ENCODE measurements around the gene GUSB. TPM values are rescaled to one million over a fixed set of nuclear protein-coding genes. Genes with fewer than 3 reads are reported as not detected.
"Not testable (repeated sequence)": the region's sequence is repeated elsewhere in the genome, so short reads cannot be mapped to it uniquely, and the experiment has no call there.

GUSB gene
- total RNA-seq, 1 experiment from 2014 or later: 36.5 TPM

DNA sequence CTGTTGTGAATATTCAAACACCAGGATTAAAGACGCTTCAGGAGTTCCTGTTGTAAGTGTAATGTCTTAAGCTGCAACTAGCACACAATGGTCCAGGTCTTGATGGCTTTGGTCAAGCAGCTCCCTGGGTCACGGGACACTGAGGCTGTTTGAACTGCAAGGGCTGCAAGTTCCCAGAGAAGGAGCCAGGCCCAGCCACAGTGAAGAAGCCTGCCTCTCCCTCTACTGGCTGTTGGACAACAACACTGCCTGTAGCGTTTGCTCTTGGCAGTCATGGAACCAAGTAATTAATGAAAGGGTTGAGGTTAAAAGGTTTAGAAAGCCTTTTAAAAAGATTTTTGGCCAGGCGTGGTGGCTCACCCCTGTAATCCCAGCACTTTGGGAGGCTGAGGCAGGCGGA, 31.9 kb upstream of the GUSB start:
- H3K36me3 Mint-ChIP-seq (ENCODE audit: insufficient read depth, unreplicated experiment): no peaks in the 10 kb centered on the region
- CTCF ChIA-PET: interaction anchor here (0.8 kb wide), 1 partner anchor 17 kb away, joined by 3 read pairs; no protein-coding TSS in a partner anchor
- no peaks in the 10 kb centered on the region for H3K27me3 Mint-ChIP-seq (ENCODE audit: unreplicated experiment)
- H3K27ac Mint-ChIP-seq (ENCODE audit: unreplicated experiment): no peak overlapping the region
- peaks cover 6% of the 10 kb centered on the region for H3K4me1 Mint-ChIP-seq (ENCODE audit: low read depth, unreplicated experiment)
- no TSS peak for BruUV-seq (replicated peaks)
- no peaks in the 10 kb centered on the region for H3K9me3 Mint-ChIP-seq (ENCODE audit: low read depth, unreplicated experiment)
- intact Hi-C loops (cut with micrococcal nuclease; ENCODE audit: unreplicated experiment): no loop called here
- H3K4me3 Mint-ChIP-seq (ENCODE audit: low read depth, unreplicated experiment): no peak overlapping the region
- DNase-seq: peak; percentile 33
- TF ChIP-seq, protein P1, sequence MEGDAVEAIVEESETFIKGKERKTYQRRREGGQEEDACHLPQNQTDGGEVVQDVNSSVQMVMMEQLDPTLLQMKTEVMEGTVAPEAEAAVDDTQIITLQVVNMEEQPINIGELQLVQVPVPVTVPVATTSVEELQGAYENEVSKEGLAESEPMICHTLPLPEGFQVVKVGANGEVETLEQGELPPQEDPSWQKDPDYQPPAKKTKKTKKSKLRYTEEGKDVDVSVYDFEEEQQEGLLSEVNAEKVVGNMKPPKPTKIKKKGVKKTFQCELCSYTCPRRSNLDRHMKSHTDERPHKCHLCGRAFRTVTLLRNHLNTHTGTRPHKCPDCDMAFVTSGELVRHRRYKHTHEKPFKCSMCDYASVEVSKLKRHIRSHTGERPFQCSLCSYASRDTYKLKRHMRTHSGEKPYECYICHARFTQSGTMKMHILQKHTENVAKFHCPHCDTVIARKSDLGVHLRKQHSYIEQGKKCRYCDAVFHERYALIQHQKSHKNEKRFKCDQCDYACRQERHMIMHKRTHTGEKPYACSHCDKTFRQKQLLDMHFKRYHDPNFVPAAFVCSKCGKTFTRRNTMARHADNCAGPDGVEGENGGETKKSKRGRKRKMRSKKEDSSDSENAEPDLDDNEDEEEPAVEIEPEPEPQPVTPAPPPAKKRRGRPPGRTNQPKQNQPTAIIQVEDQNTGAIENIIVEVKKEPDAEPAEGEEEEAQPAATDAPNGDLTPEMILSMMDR (IDR thresholded peaks at IDR 0.05; ENCODE audit: unreplicated experiment): no peak

DNA sequence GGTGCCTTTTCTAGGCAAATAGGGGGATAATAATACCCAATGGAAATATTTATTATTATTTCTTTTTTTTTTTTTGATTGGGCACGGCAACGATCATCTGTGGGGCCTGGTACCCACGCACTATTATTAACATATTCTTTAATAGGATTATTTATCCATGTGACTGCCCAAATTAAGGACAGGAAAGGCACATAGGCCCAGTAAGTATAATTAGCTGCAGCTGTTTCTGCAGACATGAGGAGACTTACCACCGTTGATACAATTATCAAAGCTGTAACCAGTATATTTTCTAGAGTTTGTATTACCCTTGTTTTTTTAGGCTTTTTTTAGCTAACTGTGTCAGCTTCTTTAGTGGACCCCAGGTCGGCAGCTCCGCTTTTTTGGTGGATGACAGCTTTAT, 25.2 kb upstream of the GUSB start:
- TF ChIP-seq, protein P1 (IDR thresholded peaks at IDR 0.05; ENCODE audit: unreplicated experiment): no peak
- BruUV-seq (replicated peaks): no TSS peak
- no peak overlapping the region for H3K27ac Mint-ChIP-seq (ENCODE audit: unreplicated experiment)
- H3K9me3 Mint-ChIP-seq (ENCODE audit: low read depth, unreplicated experiment): no peaks in the 10 kb centered on the region
- H3K4me3 Mint-ChIP-seq (ENCODE audit: low read depth, unreplicated experiment): no peak overlapping the region
- H3K36me3 Mint-ChIP-seq (ENCODE audit: insufficient read depth, unreplicated experiment): no peaks in the 10 kb centered on the region
- H3K27me3 Mint-ChIP-seq (ENCODE audit: unreplicated experiment): no peaks in the 10 kb centered on the region
- CTCF ChIA-PET: no interaction called here
- H3K4me1 Mint-ChIP-seq (ENCODE audit: low read depth, unreplicated experiment): no peaks in the 10 kb centered on the region
- intact Hi-C loops (cut with micrococcal nuclease; ENCODE audit: unreplicated experiment): no loop called here
- DNase-seq: no peak

DNA sequence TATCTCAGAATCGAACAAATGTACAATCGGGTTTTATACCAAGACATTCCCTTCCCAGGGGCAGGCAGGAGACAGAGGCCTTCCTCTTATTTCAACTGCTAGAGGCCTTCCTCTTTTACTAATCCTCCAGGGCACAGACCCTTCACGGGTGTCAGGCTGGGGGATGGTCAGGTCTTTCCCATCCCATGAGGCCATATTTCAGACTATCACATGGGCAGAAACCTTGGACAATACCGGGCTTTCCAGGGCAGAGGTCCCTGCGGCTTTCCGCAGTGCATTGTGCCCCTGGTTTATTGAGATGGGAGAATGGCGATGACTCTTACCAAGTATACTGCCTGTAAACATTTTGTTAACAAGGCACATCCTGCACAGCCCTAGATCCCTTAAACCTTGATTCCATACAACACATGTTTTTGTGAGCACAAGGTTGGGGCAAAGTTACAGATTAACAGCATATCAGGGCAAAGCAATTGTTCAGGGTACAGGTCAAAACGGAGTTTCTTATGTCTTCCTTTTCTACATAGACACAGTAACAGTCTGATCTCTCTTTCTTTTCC, 23.2 kb upstream of the GUSB start:
- H3K4me3 Mint-ChIP-seq (ENCODE audit: low read depth, unreplicated experiment); intact Hi-C loops (cut with micrococcal nuclease; ENCODE audit: unreplicated experiment); H3K36me3 Mint-ChIP-seq (ENCODE audit: insufficient read depth, unreplicated experiment); H3K9me3 Mint-ChIP-seq (ENCODE audit: low read depth, unreplicated experiment); CTCF ChIA-PET; H3K27ac Mint-ChIP-seq (ENCODE audit: unreplicated experiment); BruUV-seq (replicated peaks); H3K27me3 Mint-ChIP-seq (ENCODE audit: unreplicated experiment); DNase-seq; H3K4me1 Mint-ChIP-seq (ENCODE audit: low read depth, unreplicated experiment): not testable (repeated sequence)

DNA sequence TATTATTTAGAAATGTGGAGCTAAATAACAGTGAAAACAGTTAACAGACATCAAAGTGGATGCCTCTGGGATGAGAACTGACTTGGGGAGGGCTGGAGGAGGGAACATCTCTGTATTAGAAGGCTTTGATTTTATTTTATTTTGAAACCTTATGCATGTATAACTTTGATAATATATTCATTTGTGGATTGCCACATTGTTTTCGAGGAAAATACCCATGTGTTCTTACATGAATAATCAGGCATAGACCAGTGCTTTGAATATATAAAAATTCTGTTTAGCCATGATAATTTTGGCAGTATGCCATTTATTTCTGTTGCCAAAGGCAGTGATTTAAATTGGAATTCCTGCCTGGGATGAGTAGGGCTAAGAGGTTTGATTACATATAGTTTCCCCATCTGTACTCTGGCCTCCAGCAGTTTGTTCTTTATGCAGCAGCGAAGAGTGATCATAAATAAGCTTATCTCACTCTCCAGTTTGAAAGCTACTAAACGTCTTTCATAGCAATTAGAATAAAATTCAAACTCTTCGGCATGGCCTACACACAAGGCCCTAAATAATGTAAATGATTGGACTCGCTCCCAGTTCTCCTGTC, 18.9 kb upstream of the GUSB start:
- CTCF ChIA-PET; H3K9me3 Mint-ChIP-seq (ENCODE audit: low read depth, unreplicated experiment); H3K4me1 Mint-ChIP-seq (ENCODE audit: low read depth, unreplicated experiment); H3K4me3 Mint-ChIP-seq (ENCODE audit: low read depth, unreplicated experiment); BruUV-seq (replicated peaks); H3K36me3 Mint-ChIP-seq (ENCODE audit: insufficient read depth, unreplicated experiment); DNase-seq; H3K27me3 Mint-ChIP-seq (ENCODE audit: unreplicated experiment); intact Hi-C loops (cut with micrococcal nuclease; ENCODE audit: unreplicated experiment); H3K27ac Mint-ChIP-seq (ENCODE audit: unreplicated experiment): not testable (repeated sequence)

DNA sequence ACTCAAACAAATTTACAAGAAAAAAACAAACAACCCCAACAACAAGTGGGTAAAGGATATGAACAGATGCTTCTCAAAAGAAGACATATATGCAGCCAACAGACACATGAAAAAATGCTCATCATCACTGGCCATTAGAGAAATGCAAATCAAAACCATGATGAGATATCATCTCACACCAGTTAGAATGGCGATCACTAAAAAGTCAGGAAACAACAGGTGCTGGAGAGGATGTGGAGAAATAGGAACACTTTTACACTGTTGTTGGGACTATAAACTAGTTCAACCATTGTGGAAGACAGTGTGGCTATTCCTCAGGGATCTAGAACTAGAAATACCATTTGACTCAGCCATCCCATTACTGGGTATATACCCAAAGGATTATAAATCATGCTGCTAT, 13.0 kb upstream of the GUSB start:
- CTCF ChIA-PET: interaction anchor here (0.6 kb wide), 1 partner anchor 452 kb away, joined by 5 read pairs; no protein-coding TSS in a partner anchor
- BruUV-seq (replicated peaks); DNase-seq; H3K36me3 Mint-ChIP-seq (ENCODE audit: insufficient read depth, unreplicated experiment); intact Hi-C loops (cut with micrococcal nuclease; ENCODE audit: unreplicated experiment); H3K4me3 Mint-ChIP-seq (ENCODE audit: low read depth, unreplicated experiment); H3K27me3 Mint-ChIP-seq (ENCODE audit: unreplicated experiment); H3K4me1 Mint-ChIP-seq (ENCODE audit: low read depth, unreplicated experiment); H3K27ac Mint-ChIP-seq (ENCODE audit: unreplicated experiment); H3K9me3 Mint-ChIP-seq (ENCODE audit: low read depth, unreplicated experiment): not testable (repeated sequence)

DNA sequence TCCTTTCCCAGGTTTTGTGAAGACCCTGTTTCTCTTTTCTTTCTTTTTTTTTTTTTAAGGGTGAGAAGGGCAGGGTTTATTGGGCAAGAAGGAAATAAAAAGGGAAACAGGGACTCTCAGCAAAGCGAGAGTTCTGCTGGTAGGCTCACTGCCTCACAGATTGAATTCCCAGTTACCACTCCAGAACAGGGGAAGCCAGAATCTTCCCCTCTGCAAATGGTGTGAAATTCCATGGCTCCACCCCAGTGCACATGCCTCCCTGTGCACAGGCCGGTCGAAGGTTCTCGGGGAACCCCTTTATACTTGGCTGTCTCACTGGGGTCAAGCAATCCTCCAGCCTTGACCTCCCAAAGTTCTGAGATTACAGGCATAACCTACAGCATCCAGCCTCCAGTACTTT, 10.5 kb upstream of the GUSB start:
- intact Hi-C loops (cut with micrococcal nuclease; ENCODE audit: unreplicated experiment): no loop called here
- Mint-ChIP-seq H3K4me3 (ENCODE audit: low read depth, unreplicated experiment) (no peak overlapping the region), H3K27ac (ENCODE audit: unreplicated experiment) (no peak overlapping the region), H3K9me3 (ENCODE audit: low read depth, unreplicated experiment) (no peaks in the 10 kb centered on the region), H3K36me3 (ENCODE audit: insufficient read depth, unreplicated experiment) (no peaks in the 10 kb centered on the region), H3K4me1 (ENCODE audit: low read depth, unreplicated experiment) (no peaks in the 10 kb centered on the region), H3K27me3 (ENCODE audit: unreplicated experiment) (no peaks in the 10 kb centered on the region)
- no peak for DNase-seq
- BruUV-seq (replicated peaks): no TSS peak
- CTCF ChIA-PET: no interaction called here
- TF ChIP-seq, protein P1 (IDR thresholded peaks at IDR 0.05; ENCODE audit: unreplicated experiment): no peak

DNA sequence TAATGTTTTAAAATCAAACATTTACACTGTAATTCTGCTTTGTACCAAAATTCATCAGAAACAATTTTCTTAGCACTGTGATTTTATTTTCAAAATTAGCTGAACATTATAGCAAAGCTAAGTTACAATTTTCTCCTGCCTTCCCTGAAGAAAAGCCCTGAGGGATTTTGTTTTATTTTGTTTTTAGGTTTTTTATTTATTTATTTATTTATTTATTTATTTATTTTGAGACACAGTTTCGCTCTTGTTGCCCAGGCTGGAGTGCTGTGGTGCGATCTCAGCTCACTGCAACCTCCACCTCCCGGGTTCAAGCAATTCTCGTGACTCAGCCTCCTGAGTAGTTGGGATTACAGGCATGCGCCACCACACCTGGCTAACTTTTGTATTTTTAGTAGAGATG, 9.8 kb upstream of the GUSB start:
- H3K4me3 Mint-ChIP-seq (ENCODE audit: low read depth, unreplicated experiment); BruUV-seq (replicated peaks); intact Hi-C loops (cut with micrococcal nuclease; ENCODE audit: unreplicated experiment); H3K9me3 Mint-ChIP-seq (ENCODE audit: low read depth, unreplicated experiment); H3K27me3 Mint-ChIP-seq (ENCODE audit: unreplicated experiment); DNase-seq; H3K4me1 Mint-ChIP-seq (ENCODE audit: low read depth, unreplicated experiment); H3K36me3 Mint-ChIP-seq (ENCODE audit: insufficient read depth, unreplicated experiment); H3K27ac Mint-ChIP-seq (ENCODE audit: unreplicated experiment); CTCF ChIA-PET: not testable (repeated sequence)
